Lung (tissue), 12 donors: ENCODE measurements around the gene F5. TPM values are rescaled to one million over a fixed set of nuclear protein-coding genes. Genes with fewer than 3 reads are reported as not detected.
A peak's percentile ranks its signal among the peaks of the same experiment; 100 is the strongest.

Source experiments
- ATAC-seq: fragments of 200-7000 bp; cut with Tn5 transposase; one replicate; pipeline ENCODE4 v1.9.1; 2020; ENCODE audit warnings: moderate number of reproducible peaks; ENCODE audit not compliant: insufficient read depth, low FRiP score
- DNase-seq, 3 donors: peaks; one replicate each; pipeline ENCODE4 v3.0.0-alpha.2; 2013 to 2017
- H3K27ac ChIP-seq, 2 donors: one replicate each; pipeline ENCODE4 v1.5.1; 2013; ENCODE audit warnings: mild to moderate bottlenecking in 2 of 2, moderate library complexity in 2 of 2, control low read depth in 1 of 2, inconsistent platforms in 1 of 2, low read depth in 1 of 2, low read length in 1 of 2
- H3K27me3 ChIP-seq, 3 donors: one replicate each; pipeline ENCODE4 v1.5.1; 2013; ENCODE audit warnings: low read length in 2 of 3; ENCODE audit not compliant: control insufficient read depth in 3 of 3, insufficient read depth in 3 of 3
- H3K36me3 ChIP-seq, 4 donors: one replicate each; pipeline ENCODE4 v1.5.1; 2013; ENCODE audit warnings: low read length in 4 of 4, mild to moderate bottlenecking in 1 of 4, moderate library complexity in 1 of 4; ENCODE audit not compliant: control insufficient read depth in 4 of 4, insufficient read depth in 4 of 4
- H3K4me1 ChIP-seq, 5 donors: one replicate each; pipeline ENCODE4 v1.5.1; 2013; ENCODE audit warnings: low read length in 5 of 5, mild to moderate bottlenecking in 2 of 5, moderate library complexity in 1 of 5; ENCODE audit not compliant: control insufficient read depth in 5 of 5, insufficient read depth in 5 of 5
- H3K4me3 ChIP-seq: one replicate; pipeline ENCODE4 v1.5.1; 2013; ENCODE audit warnings: mild to moderate bottlenecking, control low read depth, moderate library complexity
- H3K9ac ChIP-seq, 2 donors: one replicate each; pipeline ENCODE4 v1.5.1; 2013; ENCODE audit warnings: low read length in 2 of 2, control low read depth in 1 of 2; ENCODE audit not compliant: insufficient read depth in 1 of 2
- H3K9me3 ChIP-seq, 4 donors: one replicate each; pipeline ENCODE4 v1.5.1; 2013; ENCODE audit warnings: low read length in 3 of 4, mild to moderate bottlenecking in 1 of 4, moderate library complexity in 1 of 4; ENCODE audit not compliant: control insufficient read depth in 4 of 4, insufficient read depth in 3 of 4
- CTCF ChIP-seq: IDR thresholded peaks from 2 replicates; pipeline ENCODE4 v1.5.1; 2012; ENCODE audit warnings: mild to moderate bottlenecking; ENCODE audit errors: control extremely low read depth, extremely low read depth
- WGBS, 2 donors: extraction: QIAGEN DNeasy Blood & Tissue Kit; methylation state at CpG; one replicate each; pipeline ENCODE4 v1.1.7; 2013; 5-methylcytosine and 5-hydroxymethylcytosine counted together
- polyA plus RNA-seq, 2 donors: library from polyadenylated mRNA; stranded (reverse); fragments of 200-250 nt; gene quantifications; one replicate each; pipeline ENCODE4 v1.2.1, GENCODE V29; 2013
- total RNA-seq, 2 donors: library from RNA; depleted of rRNA in 1 of 2; stranded (reverse); fragments of >200 nt in 1 of 2; gene quantifications; one replicate each; pipeline ENCODE4 v1.2.1, GENCODE V29; 2014 to 2021
- donor health status: control.
- donor health status: control.
- donor health status: Bipolar disorder and iron deficiency.
- donor health status: healthy.
- donor health status: DM: yes; HTN: yes; CAD: no.

Gene F5
- total and polyA plus RNA-seq, 4 donors: 0.74 to 5.3 (median 2.4) TPM

DNA sequence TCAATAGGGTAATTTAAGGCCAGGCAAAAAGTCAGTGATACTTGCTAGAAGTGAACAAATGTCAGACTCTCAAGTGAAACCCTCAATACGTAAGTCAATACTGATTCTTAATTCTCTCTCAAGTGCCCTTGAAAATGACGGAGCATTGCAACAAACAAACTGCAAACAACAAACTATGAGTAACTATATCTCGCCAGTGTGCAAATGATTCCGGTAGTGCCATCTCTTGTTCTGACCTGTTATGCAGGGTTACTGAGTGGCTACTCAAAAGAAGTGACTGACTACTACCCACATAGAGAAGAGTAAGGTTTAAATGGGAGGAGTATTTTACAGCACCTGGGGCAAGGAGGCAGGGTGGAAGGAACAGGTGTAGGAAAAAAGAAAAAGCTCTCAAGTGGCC lies 102.2 kb downstream of the F5 start:
- no peak for TF ChIP-seq CTCF
- H3K4me1 ChIP-seq: peaks cover 0 to 28% (median 9%) of the 10 kb centered on the region in 5 donors
- H3K27ac ChIP-seq: peak overlapping the region; percentile 71 to 95
- no peak for ATAC-seq
- H3K4me3 ChIP-seq: peak overlapping the region; percentile 28
- no peaks in the 10 kb centered on the region for H3K36me3 ChIP-seq
- peak in 2 of 3 donors; percentile 33 to 43 for DNase-seq
- 71 to 82% methylated on average over 4 of the region's 4 CpGs for WGBS, 2 donors
- H3K27me3 ChIP-seq: no peaks in the 10 kb centered on the region
- peak overlapping the region in 1 of 2 donors; percentile 63 for H3K9ac ChIP-seq
- no peaks in the 10 kb centered on the region for H3K9me3 ChIP-seq

DNA sequence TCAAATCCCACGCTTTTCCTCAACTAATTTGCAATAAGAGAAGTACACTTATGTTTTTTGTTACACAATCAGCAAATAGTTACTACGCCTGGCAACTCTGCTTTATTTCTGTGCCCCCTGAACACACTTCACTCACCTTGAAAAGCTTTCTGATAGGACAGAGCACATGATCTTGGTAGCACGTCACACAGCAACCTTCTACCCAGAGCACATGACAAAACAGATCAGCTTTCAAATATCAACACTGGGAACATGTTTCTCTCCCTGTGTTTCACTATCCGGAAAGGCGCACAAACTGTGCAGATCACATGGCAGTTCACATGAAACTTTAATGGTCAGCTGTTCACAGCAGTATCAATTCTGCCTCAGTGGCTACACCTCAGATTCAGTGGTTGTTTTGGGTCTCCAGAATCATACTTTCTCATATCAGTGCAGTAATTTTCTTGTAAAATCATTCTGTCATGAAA lies 102.7 kb downstream of the F5 start:
- H3K4me3 ChIP-seq: no peak overlapping the region
- H3K27ac ChIP-seq: peak overlapping the region; percentile 77 to 95
- TF ChIP-seq CTCF: no peak
- no peak for ATAC-seq
- no peaks in the 10 kb centered on the region for H3K27me3 ChIP-seq
- 52 to 63% methylated on average over 5 of the region's 5 CpGs for WGBS, 2 donors
- no peaks in the 10 kb centered on the region for H3K36me3 ChIP-seq
- no peaks in the 10 kb centered on the region for H3K9me3 ChIP-seq
- H3K4me1 ChIP-seq: peaks cover 0 to 28% (median 9%) of the 10 kb centered on the region in 5 donors
- H3K9ac ChIP-seq: peak overlapping the region in 1 of 2 donors; percentile 63
- DNase-seq: peak; percentile 29 to 70 (median 57)

- no peak for TF ChIP-seq CTCF
- no peak overlapping the region for H3K9ac ChIP-seq
- no peak overlapping the region for H3K4me3 ChIP-seq
- ATAC-seq (no peak), DNase-seq (no peak)
- H3K36me3 ChIP-seq: peaks cover 0 to 12% (median 3%) of the 10 kb centered on the region in 4 donors
- no peaks in the 10 kb centered on the region for H3K27me3 ChIP-seq
- WGBS, 2 donors: 94 to 95% methylated on average over 1 of the region's 1 CpG
- no peaks in the 10 kb centered on the region for H3K9me3 ChIP-seq
- H3K27ac ChIP-seq: no peak overlapping the region
- peaks cover 2 to 14% (median 7%) of the 10 kb centered on the region in 5 donors for H3K4me1 ChIP-seq
Observed at GRCh38 chr1:169479363-169480066, 106.8 kb downstream of the F5 start.
